ENCODE results near the gene ZNF335.

GRCh38 chr20:45919542-45920399 is 52.2 kb downstream of the ZNF335 start:
- no peak for TF ChIP-seq POLR2AphosphoS5 (IDR thresholded peaks at IDR 0.05)
- TF ChIP-seq, protein P1, sequence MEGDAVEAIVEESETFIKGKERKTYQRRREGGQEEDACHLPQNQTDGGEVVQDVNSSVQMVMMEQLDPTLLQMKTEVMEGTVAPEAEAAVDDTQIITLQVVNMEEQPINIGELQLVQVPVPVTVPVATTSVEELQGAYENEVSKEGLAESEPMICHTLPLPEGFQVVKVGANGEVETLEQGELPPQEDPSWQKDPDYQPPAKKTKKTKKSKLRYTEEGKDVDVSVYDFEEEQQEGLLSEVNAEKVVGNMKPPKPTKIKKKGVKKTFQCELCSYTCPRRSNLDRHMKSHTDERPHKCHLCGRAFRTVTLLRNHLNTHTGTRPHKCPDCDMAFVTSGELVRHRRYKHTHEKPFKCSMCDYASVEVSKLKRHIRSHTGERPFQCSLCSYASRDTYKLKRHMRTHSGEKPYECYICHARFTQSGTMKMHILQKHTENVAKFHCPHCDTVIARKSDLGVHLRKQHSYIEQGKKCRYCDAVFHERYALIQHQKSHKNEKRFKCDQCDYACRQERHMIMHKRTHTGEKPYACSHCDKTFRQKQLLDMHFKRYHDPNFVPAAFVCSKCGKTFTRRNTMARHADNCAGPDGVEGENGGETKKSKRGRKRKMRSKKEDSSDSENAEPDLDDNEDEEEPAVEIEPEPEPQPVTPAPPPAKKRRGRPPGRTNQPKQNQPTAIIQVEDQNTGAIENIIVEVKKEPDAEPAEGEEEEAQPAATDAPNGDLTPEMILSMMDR (IDR thresholded peaks at IDR 0.05) = no peak
